ENCODE measurements around the gene SUGP2. TPM values are rescaled to one million over a fixed set of nuclear protein-coding genes. Genes with fewer than 3 reads are reported as not detected.
"Not testable (repeated sequence)": the region's sequence is repeated elsewhere in the genome, so short reads cannot be mapped to it uniquely, and the experiment has no call there.

Gene SUGP2
- total RNA-seq, 1 donor = 57.4 TPM

- no peak for TF ChIP-seq CTCF (IDR thresholded peaks at IDR 0.05; ENCODE audit: insufficient read depth, low read depth, low read length)
- H3K4me3 ChIP-seq (ENCODE audit: low read depth, low read length) = no peak overlapping the region
- DNase-seq (ENCODE audit: low read depth) = no peak
These were observed 67.0 kb downstream of the SUGP2 start for GRCh38 chr19:18966307-18966706.

GRCh38 chr19:18964121-18964520, 69.2 kb downstream of the SUGP2 start:
- H3K4me3 ChIP-seq (ENCODE audit: low read depth, low read length) = no peak overlapping the region
- DNase-seq (ENCODE audit: low read depth) = no peak
- TF ChIP-seq CTCF (IDR thresholded peaks at IDR 0.05; ENCODE audit: insufficient read depth, low read depth, low read length) = no peak

- DNase-seq (ENCODE audit: low read depth) = no peak
- TF ChIP-seq CTCF (IDR thresholded peaks at IDR 0.05; ENCODE audit: insufficient read depth, low read depth, low read length) = no peak
- H3K4me3 ChIP-seq (ENCODE audit: low read depth, low read length) = no peak overlapping the region
These were observed 71.3 kb downstream of the SUGP2 start for GRCh38 chr19:18961767-18962620.

- DNase-seq (ENCODE audit: low read depth) = no peak
- no peak for TF ChIP-seq CTCF (IDR thresholded peaks at IDR 0.05; ENCODE audit: insufficient read depth, low read depth, low read length)
- H3K4me3 ChIP-seq (ENCODE audit: low read depth, low read length) = no peak overlapping the region
These were observed 72.9 kb downstream of the SUGP2 start for GRCh38 chr19:18960370-18960769.

- TF ChIP-seq CTCF (IDR thresholded peaks at IDR 0.05; ENCODE audit: insufficient read depth, low read depth, low read length) = no peak
- no peak for DNase-seq (ENCODE audit: low read depth)
- H3K4me3 ChIP-seq (ENCODE audit: low read depth, low read length) = no peak overlapping the region
These were observed 78.3 kb downstream of the SUGP2 start for GRCh38 chr19:18955042-18955441.

- no peak overlapping the region for H3K4me3 ChIP-seq (ENCODE audit: low read depth, low read length)
- TF ChIP-seq CTCF (IDR thresholded peaks at IDR 0.05; ENCODE audit: insufficient read depth, low read depth, low read length) = no peak
- no peak for DNase-seq (ENCODE audit: low read depth)
These were observed 79.2 kb downstream of the SUGP2 start for GRCh38 chr19:18954094-18954493.

GRCh38 chr19:18952364-18953003, 80.8 kb downstream of the SUGP2 start:
- DNase-seq (ENCODE audit: low read depth) = peak; percentile 41
- H3K4me3 ChIP-seq (ENCODE audit: low read depth, low read length) = not testable (repeated sequence)
